Activated T-helper 2 cell treated with anti-CD3 and anti-CD28 coated beads, Interferon-gamma antibody, Interleukin-2, Interleukin-4, amounts not matched to agents 10 μg/mL and 5 μg/mL and 100 μg/mL, durations not matched to agents 14 hours and 24 hours and 36 hours (primary cell): ENCODE measurements around the gene SNX4. TPM values are rescaled to one million over a fixed set of nuclear protein-coding genes. Genes with fewer than 3 reads are reported as not detected.
"Not testable (repeated sequence)": the region's sequence is repeated elsewhere in the genome, so short reads cannot be mapped to it uniquely, and the experiment has no call there.

Experiments used
- DNase-seq: peaks from one replicate; pipeline ENCODE4 v3.0.0; 2021; ENCODE audit warnings: low spot score
- H3K27ac Mint-ChIP-seq: one replicate; pipeline ENCODE4 v1.8.0; 2021; ENCODE audit warnings: mixed read lengths
- H3K27me3 Mint-ChIP-seq: one replicate; pipeline ENCODE4 v1.8.0; 2021; ENCODE audit warnings: low read depth, mixed read lengths
- H3K36me3 Mint-ChIP-seq: one replicate; pipeline ENCODE4 v1.8.0; 2021; ENCODE audit warnings: low read depth, mixed read lengths
- H3K4me1 Mint-ChIP-seq: one replicate; pipeline ENCODE4 v1.8.0; 2021; ENCODE audit warnings: low read depth, mixed read lengths
- H3K4me3 Mint-ChIP-seq: one replicate; pipeline ENCODE4 v1.8.0; 2021; ENCODE audit warnings: low read depth, mild to moderate bottlenecking, moderate library complexity, mixed read lengths
- H3K9me3 Mint-ChIP-seq: one replicate; pipeline ENCODE4 v1.8.0; 2021; ENCODE audit warnings: mixed read lengths
- intact Hi-C: fragments of 100-400 bp; cut with micrococcal nuclease; formaldehyde crosslinking; loops from one replicate; pipeline ENCODE4 v1.15.1; 2023
- total RNA-seq: library from RNA; stranded (reverse); gene quantifications from 2 replicates; pipeline ENCODE4 v1.2.3, GENCODE V29; 2022

The SNX4 gene
- total RNA-seq = 46.3 and 50.7 TPM in 2 replicates

- H3K27me3 Mint-ChIP-seq = no peaks in the 10 kb centered on the region
- DNase-seq = peak; percentile 79
- H3K4me1 Mint-ChIP-seq = peaks cover 22% of the 10 kb centered on the region
- intact Hi-C loops = loop anchor here (2.0 to 10.0 kb wide), 2 partner anchors 75 to 145 kb away; partner anchors contain the start of genes OSBPL11 and ZNF148
- no peaks in the 10 kb centered on the region for H3K9me3 Mint-ChIP-seq
- peaks cover 22% of the 10 kb centered on the region for H3K36me3 Mint-ChIP-seq
- peak within 1 kb of the TSS; percentile 80 for H3K27ac Mint-ChIP-seq
- H3K4me3 Mint-ChIP-seq = peak within 1 kb of the TSS; percentile 89
These were observed at the start of gene SNX4 for GRCh38 chr3:125519678-125520562. Gene SNX4, minus strand, starts transcription at chr3:125520202. Its CDS starts 30 bp downstream, at chr3:125520172.

GRCh38 chr3:125556314-125556713 lies 36.3 kb upstream of the SNX4 start:
- peaks cover 9% of the 10 kb centered on the region for H3K4me1 Mint-ChIP-seq
- no peak overlapping the region for H3K4me3 Mint-ChIP-seq
- H3K9me3 Mint-ChIP-seq = no peaks in the 10 kb centered on the region
- DNase-seq = no peak
- no peaks in the 10 kb centered on the region for H3K27me3 Mint-ChIP-seq
- H3K36me3 Mint-ChIP-seq = peaks cover 20% of the 10 kb centered on the region
- intact Hi-C loops = no loop called here
- peak overlapping the region; percentile 5 for H3K27ac Mint-ChIP-seq

- DNase-seq = no peak
- H3K27ac Mint-ChIP-seq = peak overlapping the region; percentile 33
- H3K9me3 Mint-ChIP-seq = no peaks in the 10 kb centered on the region
- peaks cover 19% of the 10 kb centered on the region for H3K36me3 Mint-ChIP-seq
- intact Hi-C loops = no loop called here
- H3K27me3 Mint-ChIP-seq = no peaks in the 10 kb centered on the region
- no peak overlapping the region for H3K4me3 Mint-ChIP-seq
- H3K4me1 Mint-ChIP-seq = peaks cover 11% of the 10 kb centered on the region
These were observed 32.4 kb upstream of the SNX4 start for GRCh38 chr3:125552401-125552800.

GRCh38 chr3:125528920-125529319 lies 8.9 kb upstream of the SNX4 start:
- no peak for DNase-seq
- intact Hi-C loops = no loop called here
- H3K4me3 Mint-ChIP-seq = no peak overlapping the region
- H3K27ac Mint-ChIP-seq = no peak overlapping the region
- H3K4me1 Mint-ChIP-seq = peaks cover 2% of the 10 kb centered on the region
- no peaks in the 10 kb centered on the region for H3K9me3 Mint-ChIP-seq
- H3K27me3 Mint-ChIP-seq = no peaks in the 10 kb centered on the region
- H3K36me3 Mint-ChIP-seq = peaks cover 24% of the 10 kb centered on the region

GRCh38 chr3:125525153-125525552 lies 5.2 kb upstream of the SNX4 start:
- no peak for DNase-seq
- Mint-ChIP-seq H3K9me3 (no peaks in the 10 kb centered on the region), H3K4me1 (peaks cover 3% of the 10 kb centered on the region), H3K36me3 (peaks cover 18% of the 10 kb centered on the region), H3K27ac (no peak overlapping the region), H3K4me3 (no peak overlapping the region), H3K27me3 (no peaks in the 10 kb centered on the region)
- intact Hi-C loops = no loop called here

- not testable (repeated sequence) for DNase-seq, H3K9me3 Mint-ChIP-seq, H3K27me3 Mint-ChIP-seq
- Mint-ChIP-seq H3K4me1 (peaks cover 22% of the 10 kb centered on the region), H3K4me3 (peak overlapping the region; percentile 89), H3K27ac (peak overlapping the region; percentile 80), H3K36me3 (peaks cover 20% of the 10 kb centered on the region)
- intact Hi-C loops = loop anchor here (2.0 kb wide), 1 partner anchor 74 kb away; the partner anchor contains the start of gene OSBPL11
These were observed 539 bp upstream of the SNX4 start for GRCh38 chr3:125520563-125520919.

- no peak overlapping the region for H3K4me3 Mint-ChIP-seq
- H3K27ac Mint-ChIP-seq = no peak overlapping the region
- intact Hi-C loops = loop anchor here (10.0 kb wide), 1 partner anchor 141 kb away; the partner anchor contains the start of gene ZNF148
- peaks cover 54% of the 10 kb centered on the region for H3K36me3 Mint-ChIP-seq
- DNase-seq = no peak
- H3K4me1 Mint-ChIP-seq = peaks cover 35% of the 10 kb centered on the region
- H3K27me3 Mint-ChIP-seq = no peaks in the 10 kb centered on the region
- H3K9me3 Mint-ChIP-seq = no peaks in the 10 kb centered on the region
These were observed 4.6 kb downstream of the SNX4 start for GRCh38 chr3:125515421-125515820.

- Mint-ChIP-seq H3K9me3 (peaks cover 3% of the 10 kb centered on the region), H3K36me3 (peaks cover 66% of the 10 kb centered on the region), H3K27ac (no peak overlapping the region), H3K4me1 (peaks cover 27% of the 10 kb centered on the region), H3K27me3 (no peaks in the 10 kb centered on the region), H3K4me3 (no peak overlapping the region)
- no peak for DNase-seq
- intact Hi-C loops = loop anchor here (10.0 kb wide), 1 partner anchor 139 kb away; the partner anchor contains the start of gene ZNF148
These were observed 6.4 kb downstream of the SNX4 start for GRCh38 chr3:125513490-125514115.

- Mint-ChIP-seq H3K27ac (peak overlapping the region; percentile 5), H3K36me3 (peaks cover 78% of the 10 kb centered on the region), H3K27me3 (no peaks in the 10 kb centered on the region), H3K4me3 (no peak overlapping the region), H3K4me1 (peaks cover 23% of the 10 kb centered on the region), H3K9me3 (peaks cover 8% of the 10 kb centered on the region)
- no peak for DNase-seq
- intact Hi-C loops = loop anchor here (10.0 kb wide), 1 partner anchor 138 kb away; the partner anchor contains the start of gene ZNF148
These were observed 7.7 kb downstream of the SNX4 start for GRCh38 chr3:125512135-125512920.

- Mint-ChIP-seq H3K9me3 (peaks cover 14% of the 10 kb centered on the region), H3K27me3 (no peaks in the 10 kb centered on the region), H3K4me3 (no peak overlapping the region), H3K36me3 (peaks cover 80% of the 10 kb centered on the region), H3K4me1 (peaks cover 19% of the 10 kb centered on the region), H3K27ac (peak overlapping the region; percentile 59)
- no peak for DNase-seq
- intact Hi-C loops = loop anchor here (10.0 kb wide), 1 partner anchor 137 kb away; the partner anchor contains the start of gene ZNF148
These were observed 8.4 kb downstream of the SNX4 start for GRCh38 chr3:125511420-125512118.

GRCh38 chr3:125507128-125507527 lies 12.9 kb downstream of the SNX4 start:
- no peak for DNase-seq
- Mint-ChIP-seq H3K4me3 (no peak overlapping the region), H3K27me3 (no peaks in the 10 kb centered on the region), H3K27ac (no peak overlapping the region), H3K9me3 (peaks cover 14% of the 10 kb centered on the region), H3K36me3 (peaks cover 71% of the 10 kb centered on the region), H3K4me1 (peaks cover 8% of the 10 kb centered on the region)
- intact Hi-C loops = no loop called here

- intact Hi-C loops = no loop called here
- DNase-seq = no peak
- Mint-ChIP-seq H3K27ac (no peak overlapping the region), H3K4me3 (no peak overlapping the region), H3K9me3 (no peaks in the 10 kb centered on the region), H3K4me1 (no peaks in the 10 kb centered on the region), H3K36me3 (peaks cover 53% of the 10 kb centered on the region), H3K27me3 (no peaks in the 10 kb centered on the region)
These were observed 21.4 kb downstream of the SNX4 start for GRCh38 chr3:125498630-125499029.
